B cell (primary cell): ENCODE results near the gene PHYHIPL. TPM values are rescaled to one million over a fixed set of nuclear protein-coding genes. Genes with fewer than 3 reads are reported as not detected.

ENCODE experiments used
- ATAC-seq: fragments of 200-7000 bp; cut with Tn5 transposase; one replicate; pipeline ENCODE4 v1.10.0; 2021; ENCODE audit warnings: low read depth, mild to moderate bottlenecking, moderate number of reproducible peaks, moderate library complexity
- CTCF ChIA-PET: fragments of 350-600 bp; sonication (Branson Sonifier 250); formaldehyde crosslinking; loops from one replicate; lab custom pipeline; 2021; ENCODE audit warnings: antibody characterized with exemption, inconsistent platforms; lab: Charles Lee
- POLR2A ChIA-PET: fragments of 350-600 bp; sonication (Branson Sonifier 250); formaldehyde crosslinking; loops from one replicate; lab custom pipeline; 2021; ENCODE audit warnings: antibody characterized with exemption; lab: Charles Lee
- DNase-seq: peaks from one replicate; pipeline ENCODE4 v3.0.0; 2013
- H2AFZ ChIP-seq: 2 replicates; pipeline ENCODE4 v1.6.1; 2012; ENCODE audit warnings: mild to moderate bottlenecking, low read depth, low read length; ENCODE audit not compliant: insufficient read depth, poor library complexity, severe bottlenecking
- H3K27ac ChIP-seq, 2 donors: 1 replicate in 1 of 2; 2 replicates in 1 of 2; pipeline ENCODE4 v1.5.1; 2012 to 2013; ENCODE audit warnings: low read length in 2 of 2, mild to moderate bottlenecking in 2 of 2, moderate library complexity in 1 of 2
- H3K27me3 ChIP-seq, 4 experiments: fragments of 200-600 bp in 1 of 4; sonication (generic) in 1 of 4; replicated peaks in 1 of 4; 1 replicate in 2 of 4; 2 replicates in 2 of 4; pipeline versions ENCODE4 v1.6.1 to v1.7.0; 2013 to 2016; ENCODE audit warnings: low read length in 3 of 4, mild to moderate bottlenecking in 2 of 4, mixed read lengths in 1 of 4, moderate library complexity in 1 of 4; ENCODE audit not compliant: insufficient read depth in 4 of 4, control insufficient read depth in 3 of 4; ENCODE audit errors: control extremely low read depth in 1 of 4
- H3K36me3 ChIP-seq, 2 experiments: replicated peaks in 1 of 2; 1 replicate in 1 of 2; 2 replicates in 1 of 2; pipeline versions ENCODE4 v1.6.1 to v1.7.1; 2013; ENCODE audit warnings: low read length in 1 of 2; ENCODE audit not compliant: insufficient read depth in 2 of 2, control insufficient read depth in 1 of 2; ENCODE audit errors: control extremely low read depth in 1 of 2, extremely low read depth in 1 of 2
- H3K4me1 ChIP-seq, 2 donors: fragments of 200-600 bp in 1 of 2; sonication (generic) in 1 of 2; 1 replicate in 1 of 2; 2 replicates in 1 of 2; pipeline versions ENCODE4 v1.5.1 to v1.6.1; 2013 to 2017; ENCODE audit warnings: low read length in 2 of 2; ENCODE audit not compliant: control insufficient read depth in 2 of 2, insufficient read depth in 2 of 2
- H3K4me2 ChIP-seq: replicated peaks from 2 replicates; pipeline ENCODE3; 2012; ENCODE audit warnings: mild to moderate bottlenecking, low read depth, low read length; ENCODE audit not compliant: poor library complexity, severe bottlenecking
- H3K4me3 ChIP-seq, 5 experiments: fragments of 200-600 bp in 1 of 5; sonication (generic) in 1 of 5; 1 replicate in 3 of 5; 2 replicates in 2 of 5; pipeline versions ENCODE4 v1.5.1 to v1.7.0; 2011 to 2016; ENCODE audit warnings: low read length in 4 of 5, mild to moderate bottlenecking in 4 of 5, low read depth in 2 of 5, control low read depth in 1 of 5, moderate library complexity in 1 of 5; ENCODE audit not compliant: insufficient read depth in 1 of 5; ENCODE audit errors: control extremely low read depth in 1 of 5, extremely low read depth in 1 of 5
- H3K79me2 ChIP-seq: fragments of 200-600 bp; sonication (generic); one replicate; pipeline ENCODE4 v1.6.0; 2016; ENCODE audit warnings: low read length; ENCODE audit not compliant: control insufficient read depth, insufficient read depth
- H3K9ac ChIP-seq: fragments of 200-600 bp; sonication (generic); 2 replicates; pipeline ENCODE4 v1.6.1; 2017; ENCODE audit warnings: mild to moderate bottlenecking, low read length, moderate library complexity
- H3K9me3 ChIP-seq, 3 donors: one replicate each; pipeline versions ENCODE4 v1.6.1 to v1.7.1; 2013; ENCODE audit warnings: low read length in 2 of 3; ENCODE audit not compliant: control insufficient read depth in 2 of 3, insufficient read depth in 1 of 3; ENCODE audit errors: control extremely low read depth in 1 of 3
- H4K20me1 ChIP-seq: 2 replicates; pipeline ENCODE4 v1.6.0; 2012; ENCODE audit warnings: mild to moderate bottlenecking, low read length; ENCODE audit not compliant: insufficient read depth, control insufficient read depth, poor library complexity, severe bottlenecking
- H3K27ac Mint-ChIP-seq: one replicate; pipeline ENCODE4 v1.8.0; 2021; ENCODE audit warnings: mixed read lengths
- H3K27me3 Mint-ChIP-seq: one replicate; pipeline ENCODE4 v1.8.0; 2021; ENCODE audit warnings: mixed read lengths
- H3K4me1 Mint-ChIP-seq: one replicate; pipeline ENCODE4 v1.8.0; 2021; ENCODE audit warnings: mixed read lengths
- H3K4me3 Mint-ChIP-seq: one replicate; pipeline ENCODE4 v1.8.0; 2021; ENCODE audit warnings: mixed read lengths
- H3K9me3 Mint-ChIP-seq: one replicate; pipeline ENCODE4 v1.8.0; 2022; ENCODE audit warnings: mixed read lengths; ENCODE audit not compliant: insufficient read depth
- CTCF ChIP-seq: fragments of 200-600 bp; IDR thresholded peaks from one replicate; pipeline ENCODE4 v1.8.0; 2022; ENCODE audit warnings: antibody characterized with exemption, mild to moderate bottlenecking
- EZH2 ChIP-seq: IDR thresholded peaks from 2 replicates; pipeline ENCODE4 v1.6.1; 2012; ENCODE audit warnings: borderline replicate concordance, low read depth, mild to moderate bottlenecking, moderate library complexity, low read length; ENCODE audit not compliant: insufficient read depth, poor library complexity, severe bottlenecking
- WGBS: methylation state at CpG from one replicate; pipeline ENCODE4 v1.1.5; 2013; ENCODE audit warnings: missing lambda C conversion rate; ENCODE audit not compliant: insufficient coverage; 5-methylcytosine and 5-hydroxymethylcytosine counted together
- intact Hi-C: fragments of 100-400 bp; cut with micrococcal nuclease; formaldehyde crosslinking; loops from one replicate; pipeline ENCODE4 v1.10.0; 2022
- polyA plus RNA-seq: library from polyadenylated mRNA; depleted of rRNA; stranded (reverse); fragments of >200 nt; gene quantifications from 2 replicates; pipeline ENCODE4 v1.2.3, GENCODE V29; 2012
- total RNA-seq, 2 donors: library from RNA; stranded (reverse); fragments of 120-200 nt in 1 of 2; gene quantifications; 1 replicate in 1 of 2; 2 replicates in 1 of 2; pipeline versions ENCODE4 v1.2.3 to v1.2.4, GENCODE V29; 2013 to 2022

The PHYHIPL gene
- total and polyA plus RNA-seq, 2 donors (not counting 1 experiment from before 2014, with no cell fraction given), result not detected

GRCh38 chr10:59270492-59270891 is 94.0 kb downstream of the PHYHIPL start:
- TF ChIP-seq EZH2 (no peak), CTCF (no peak)
- no peak overlapping the region for H3K4me3 Mint-ChIP-seq
- DNase-seq (no peak), ATAC-seq (no peak)
- H3K27ac Mint-ChIP-seq, result no peak overlapping the region
- ChIA-PET POLR2A (no interaction called here), CTCF (no interaction called here)
- H3K4me1 Mint-ChIP-seq, result no peaks in the 10 kb centered on the region
- Histone ChIP-seq H4K20me1 (no peaks in the 10 kb centered on the region), H3K9ac (no peak overlapping the region), H3K4me3 (no peak overlapping the region), H2AFZ (no peak overlapping the region), H3K27ac (no peak overlapping the region), H3K4me2 (no peak overlapping the region), H3K79me2 (no peaks in the 10 kb centered on the region), H3K27me3 (no peaks in the 10 kb centered on the region), H3K36me3 (no peaks in the 10 kb centered on the region), H3K9me3 (no peaks in the 10 kb centered on the region), H3K4me1 (no peaks in the 10 kb centered on the region)
- no peaks in the 10 kb centered on the region for H3K9me3 Mint-ChIP-seq
- 71% methylated on average over 2 of the region's 3 CpGs for WGBS
- intact Hi-C loops, result no loop called here
- H3K27me3 Mint-ChIP-seq, result peaks cover 4% of the 10 kb centered on the region

GRCh38 chr10:59271160-59271559 is 94.7 kb downstream of the PHYHIPL start:
- Mint-ChIP-seq H3K27me3 (peaks cover 4% of the 10 kb centered on the region), H3K27ac (no peak overlapping the region), H3K4me3 (no peak overlapping the region), H3K4me1 (no peaks in the 10 kb centered on the region), H3K9me3 (no peaks in the 10 kb centered on the region)
- no peaks in the 10 kb centered on the region for H3K79me2 ChIP-seq
- no peak overlapping the region for H2AFZ ChIP-seq
- WGBS, result 80% methylated on average over 2 of the region's 4 CpGs
- no peaks in the 10 kb centered on the region for H4K20me1 ChIP-seq
- no peaks in the 10 kb centered on the region for H3K36me3 ChIP-seq
- no peaks in the 10 kb centered on the region for H3K9me3 ChIP-seq
- no peak overlapping the region for H3K4me3 ChIP-seq
- ChIA-PET POLR2A (no interaction called here), CTCF (no interaction called here)
- H3K4me2 ChIP-seq, result no peak overlapping the region
- intact Hi-C loops, result no loop called here
- no peak overlapping the region for H3K27ac ChIP-seq
- DNase-seq (no peak), ATAC-seq (no peak)
- H3K27me3 ChIP-seq, result no peaks in the 10 kb centered on the region
- TF ChIP-seq EZH2 (no peak), CTCF (no peak)
- H3K9ac ChIP-seq, result no peak overlapping the region
- no peaks in the 10 kb centered on the region for H3K4me1 ChIP-seq
